ENCODE measurements around the gene OSBPL9.
A peak's percentile ranks its signal among the peaks of the same experiment; 100 is the strongest.
"Not testable (repeated sequence)": the region's sequence is repeated elsewhere in the genome, so short reads cannot be mapped to it uniquely, and the experiment has no call there.

Gene OSBPL9

DNA sequence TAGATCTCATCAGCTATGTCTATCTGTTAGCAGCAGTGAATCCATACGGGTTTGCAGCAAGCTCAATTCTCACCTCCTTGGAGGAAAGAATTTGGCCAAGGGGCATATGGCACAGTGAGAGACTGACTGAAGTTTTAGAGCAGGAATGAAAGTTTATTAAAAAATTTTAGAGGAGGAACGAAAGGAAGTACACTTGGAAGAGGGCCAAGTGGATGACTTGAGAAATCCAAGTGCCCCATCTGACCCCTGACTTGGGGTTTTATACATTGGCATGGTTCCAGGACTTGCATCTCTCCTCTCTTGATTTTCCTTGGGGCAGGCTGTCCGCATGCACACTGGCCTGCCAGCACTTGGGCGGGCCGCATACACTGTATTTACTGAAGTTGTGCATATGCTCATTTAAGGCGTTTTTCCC, 9.2 kb upstream of the OSBPL9 start:
- DNase-seq = no peak

DNA sequence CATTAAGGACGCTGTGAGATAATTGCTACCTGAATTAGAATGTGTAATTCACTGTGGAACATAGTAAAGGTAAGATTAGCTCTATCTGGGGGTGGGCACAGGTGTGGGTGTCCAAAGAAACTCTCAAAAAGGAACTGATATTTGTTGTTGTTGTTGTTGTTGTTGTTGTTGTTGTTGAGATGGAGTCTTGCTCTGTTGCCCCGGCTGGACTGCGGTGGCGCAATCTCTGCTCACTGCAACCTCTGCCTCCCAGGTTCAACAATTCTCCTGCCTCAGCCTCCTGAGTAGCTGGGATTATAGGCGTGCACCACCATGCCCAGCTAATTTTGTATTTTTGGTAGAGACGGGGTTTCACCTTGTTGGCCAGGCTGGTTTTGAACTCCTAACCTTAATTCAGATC, 6.8 kb upstream of the OSBPL9 start:
- not testable (repeated sequence) for DNase-seq

DNA sequence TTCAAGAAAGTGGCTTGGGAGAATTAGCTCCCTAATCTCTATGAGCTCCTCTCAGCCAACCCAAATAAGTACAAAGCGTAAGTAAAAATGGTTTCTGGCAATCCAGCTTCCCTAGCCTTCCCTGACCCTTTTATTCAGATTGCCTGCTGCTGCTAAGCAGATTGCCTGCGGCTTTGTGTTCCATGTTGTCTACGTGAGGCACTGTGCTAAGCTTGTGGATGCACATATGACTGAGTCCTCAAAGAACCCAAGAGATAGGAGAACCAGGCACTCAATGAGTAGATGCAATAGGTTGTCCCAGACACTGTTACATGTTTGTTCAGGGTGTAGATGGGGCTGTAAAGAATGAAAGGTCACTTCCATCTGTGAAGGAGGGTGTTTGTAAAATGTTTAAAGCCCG, 6.3 kb upstream of the OSBPL9 start:
- no peak for DNase-seq

DNA sequence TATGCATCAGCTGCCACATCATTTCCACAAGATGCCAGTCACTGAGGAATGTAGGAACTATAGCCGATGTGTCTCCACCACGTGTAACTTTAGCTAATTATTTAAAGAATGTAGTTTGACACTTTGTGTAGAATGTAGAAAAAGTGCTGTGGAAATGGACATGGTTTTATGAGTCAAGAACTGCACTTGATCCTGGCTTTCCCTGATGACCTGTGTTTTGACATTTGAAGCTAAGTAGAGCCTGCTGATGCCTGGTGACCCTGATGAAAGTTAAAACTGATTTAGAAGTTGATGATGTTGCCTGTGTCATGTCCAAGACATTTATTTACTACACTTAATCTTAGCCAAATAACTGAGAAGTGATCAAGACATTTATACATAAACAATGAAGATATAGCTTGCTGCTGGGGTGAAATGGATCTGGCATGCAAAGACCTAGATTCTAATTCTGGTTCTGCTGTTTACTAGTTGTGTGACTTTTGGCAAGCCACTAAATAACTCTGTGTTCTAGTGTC, 4.4 kb upstream of the OSBPL9 start:
- no peak for DNase-seq

DNA sequence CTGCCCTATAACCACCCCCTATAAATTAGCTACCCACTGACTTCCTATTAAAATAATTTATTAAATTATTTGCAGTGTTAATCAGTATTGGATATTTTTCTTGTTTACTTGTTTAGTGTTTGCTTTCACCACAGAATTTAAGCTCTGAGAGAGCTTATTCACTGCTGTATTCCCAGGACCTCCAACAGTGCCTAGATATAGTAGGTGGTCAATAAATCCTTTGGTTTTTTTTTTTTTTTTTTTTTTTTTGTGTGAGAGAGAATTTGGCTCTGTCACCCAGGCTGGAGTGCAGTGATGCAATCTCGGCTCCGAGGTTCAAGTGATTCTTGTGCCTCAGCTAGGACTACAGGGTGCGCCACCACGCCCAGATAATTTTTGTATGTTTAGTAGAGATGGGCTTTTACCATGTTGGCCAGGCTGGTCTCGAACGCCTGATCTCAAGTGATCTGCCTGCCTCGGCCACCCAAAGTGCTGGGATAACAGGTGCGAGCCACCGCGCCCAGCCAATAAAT, 1.1 kb upstream of the OSBPL9 start:
- DNase-seq = no peak

DNA sequence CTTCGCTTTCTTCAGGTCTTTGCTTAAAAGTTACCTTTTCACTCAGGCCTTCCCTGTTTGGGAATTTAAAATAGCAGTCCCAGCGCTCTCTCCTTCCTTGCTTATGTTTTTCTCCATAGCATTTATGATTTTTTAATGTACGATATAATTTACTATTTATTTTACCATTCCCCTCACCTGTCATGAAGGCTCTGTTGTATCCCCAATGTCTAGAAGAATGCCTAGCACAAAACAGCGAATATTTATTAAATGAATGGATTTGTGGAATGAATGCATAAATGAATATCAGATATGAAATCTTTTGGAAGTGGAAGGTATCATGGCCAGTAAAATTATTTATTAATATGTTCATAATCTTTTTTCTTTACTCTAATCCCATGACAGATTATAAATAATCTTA, 402 bp upstream of the OSBPL9 start:
- DNase-seq = no peak

DNA sequence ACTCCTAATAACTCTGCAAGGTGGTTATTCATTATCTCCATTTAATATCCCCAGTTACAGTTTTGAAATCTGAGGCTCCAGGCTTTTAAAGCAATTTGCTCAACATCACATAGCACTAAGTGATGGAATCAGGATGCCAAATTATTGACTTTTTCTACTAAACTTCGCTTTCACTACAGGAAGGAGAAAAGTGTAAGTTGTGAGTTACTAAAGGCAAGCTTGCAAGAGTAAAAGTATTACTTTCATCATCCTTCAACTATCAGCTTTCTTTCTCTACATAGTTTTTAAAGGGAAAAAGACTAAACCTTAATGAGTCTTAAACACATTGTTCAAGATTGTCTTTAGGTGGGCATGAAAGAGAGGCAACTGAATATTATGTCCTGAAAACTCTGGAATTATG, 1.8 kb downstream of the OSBPL9 start:
- DNase-seq = no peak

DNA sequence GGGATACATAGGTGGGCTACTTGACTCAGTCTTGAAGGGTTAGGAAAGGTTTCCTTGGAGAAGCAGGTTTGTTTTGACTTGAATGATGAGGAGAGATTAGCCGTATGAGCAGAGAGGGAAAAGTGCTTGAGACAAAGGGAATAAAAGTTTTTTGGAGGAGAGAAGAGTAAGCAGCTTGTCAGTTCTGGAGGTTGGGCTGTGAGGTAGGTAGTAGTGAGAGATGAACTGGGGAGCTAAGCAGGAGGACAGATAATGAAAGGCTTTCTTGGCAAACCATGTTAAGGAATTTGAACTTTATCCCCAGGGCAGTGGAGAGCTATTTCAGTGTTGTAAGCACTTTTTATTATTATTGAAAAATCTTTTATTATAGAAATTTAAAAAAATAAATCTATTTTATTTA, 3.6 kb downstream of the OSBPL9 start:
- DNase-seq = no peak

DNA sequence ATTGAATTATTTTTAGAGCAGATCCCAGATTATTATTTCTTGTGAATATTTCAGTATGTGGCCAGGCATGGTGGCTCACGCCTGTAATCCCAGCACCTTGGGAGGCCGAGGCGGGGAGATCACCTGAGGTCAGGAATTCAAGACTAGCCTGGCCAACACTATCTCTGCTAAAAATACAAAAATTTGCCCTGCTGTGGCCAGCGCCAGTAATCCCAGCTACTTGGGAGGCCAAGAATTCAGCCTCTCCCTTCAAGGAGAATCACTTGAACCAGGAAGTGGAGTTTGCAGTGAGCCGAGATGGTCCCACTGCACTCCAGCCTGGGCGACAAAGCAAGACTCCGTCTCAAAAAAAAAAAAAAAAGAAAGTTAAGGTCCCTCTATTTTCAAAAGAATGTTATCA, 4.3 kb downstream of the OSBPL9 start:
- no peak for DNase-seq

DNA sequence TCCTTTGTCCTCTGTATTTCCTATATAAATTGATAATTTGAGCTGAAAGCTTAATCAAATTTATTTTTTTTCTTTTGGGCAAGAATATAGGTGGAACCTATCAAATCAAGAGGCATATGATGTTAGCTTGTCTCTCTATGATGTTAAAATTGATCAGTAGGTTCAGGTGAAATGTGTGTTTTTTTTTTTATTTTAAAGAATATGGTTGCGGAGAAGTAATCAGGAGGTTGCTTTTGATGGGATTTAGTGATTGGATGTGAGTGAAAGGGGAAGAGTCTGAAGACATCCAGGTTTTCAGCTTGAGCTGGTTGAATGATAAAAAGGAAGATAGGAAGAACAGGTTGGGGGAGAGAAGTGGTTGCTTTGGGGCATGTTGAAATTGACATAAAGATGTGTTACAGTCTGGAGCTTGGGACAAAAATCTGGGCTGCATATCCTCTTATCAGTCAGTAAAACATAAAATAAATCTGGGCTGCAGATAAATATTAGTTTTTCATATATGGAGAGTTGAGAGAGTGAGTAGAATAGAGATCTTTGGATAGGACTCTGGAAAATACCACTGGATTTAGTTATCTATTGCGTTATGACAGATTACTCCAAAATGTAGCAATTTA, 5.1 kb downstream of the OSBPL9 start:
- no peak for DNase-seq

DNA sequence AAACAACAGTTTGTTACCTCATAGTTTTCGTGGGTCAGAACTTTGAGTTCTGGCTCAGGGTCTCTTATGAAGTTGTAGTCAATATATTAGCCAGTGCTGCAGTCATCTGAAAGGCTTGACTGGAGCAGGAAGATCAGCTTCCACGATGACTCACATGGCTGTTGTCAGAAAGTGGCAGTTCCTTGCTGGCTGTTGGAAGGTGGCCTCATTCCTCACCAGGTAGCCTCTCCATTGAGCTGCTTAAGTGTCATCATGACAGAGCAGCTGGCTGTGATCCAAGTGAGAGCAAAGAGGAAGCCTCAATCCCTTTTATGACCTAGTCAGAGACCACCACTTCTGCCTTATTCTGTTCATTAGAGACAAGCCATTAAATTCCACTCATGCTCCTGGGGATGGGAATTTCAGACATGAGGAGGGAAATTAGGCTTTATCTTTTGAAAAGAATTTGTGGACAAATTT, 5.6 kb downstream of the OSBPL9 start:
- DNase-seq = no peak

DNA sequence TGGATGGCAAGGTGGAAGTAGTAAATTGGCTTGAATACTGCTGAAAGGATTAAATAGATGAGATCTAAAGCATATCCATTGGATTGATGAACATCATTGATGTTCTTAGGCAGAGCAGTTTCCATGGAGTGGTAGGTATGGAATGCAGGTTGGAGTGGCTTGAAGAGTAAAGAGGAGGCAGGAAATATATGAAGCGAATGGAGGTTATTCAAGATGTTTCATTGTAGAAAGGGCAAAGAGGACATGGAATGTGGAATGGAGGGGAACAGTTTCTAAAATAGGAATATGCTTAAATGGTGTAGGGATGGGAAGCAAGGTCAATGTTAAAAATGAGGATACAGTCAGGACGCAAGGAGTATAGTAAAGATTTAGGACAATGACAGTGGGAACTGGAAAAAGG, 6.1 kb downstream of the OSBPL9 start:
- no peak for DNase-seq

DNA sequence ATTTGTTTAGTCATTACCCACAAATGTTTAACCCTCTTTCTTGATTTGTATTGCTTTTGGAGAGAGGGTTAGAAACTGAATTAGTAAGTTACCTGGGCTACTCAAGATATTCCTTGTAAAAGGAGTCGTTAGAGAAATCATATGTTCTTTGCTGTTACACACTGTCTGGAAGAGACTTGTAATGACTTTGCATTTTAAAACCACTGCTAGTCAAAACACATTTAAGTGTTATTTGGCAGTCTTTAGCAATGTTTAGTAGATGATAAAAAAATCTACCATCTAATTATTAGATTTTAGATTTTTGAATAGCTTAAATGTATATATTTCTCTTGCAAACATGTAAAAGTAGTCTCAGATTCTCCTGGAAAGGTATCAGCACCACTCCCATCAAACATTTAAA, 6.6 kb downstream of the OSBPL9 start:
- DNase-seq = no peak

DNA sequence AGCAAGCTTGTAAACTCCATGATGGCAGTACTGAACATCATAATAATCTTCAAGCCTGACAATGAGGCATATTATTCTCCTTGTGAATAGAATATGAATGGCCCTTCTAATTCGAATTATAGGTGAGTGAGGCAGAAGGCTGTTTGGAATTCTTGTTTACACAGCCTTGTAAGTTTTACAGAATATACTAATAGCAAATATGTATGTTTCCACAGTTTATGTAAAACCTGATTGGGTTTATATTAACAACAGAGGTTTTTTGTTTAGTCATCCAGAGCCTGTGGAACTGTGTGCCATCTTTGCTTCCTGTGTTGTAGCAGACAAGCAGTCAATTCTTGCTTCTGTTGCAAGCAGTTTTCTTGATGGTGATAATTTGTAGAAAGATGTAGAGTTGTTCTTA, 8.0 kb downstream of the OSBPL9 start:
- peak in 1 of 5 donors; percentile 3 for DNase-seq

DNA sequence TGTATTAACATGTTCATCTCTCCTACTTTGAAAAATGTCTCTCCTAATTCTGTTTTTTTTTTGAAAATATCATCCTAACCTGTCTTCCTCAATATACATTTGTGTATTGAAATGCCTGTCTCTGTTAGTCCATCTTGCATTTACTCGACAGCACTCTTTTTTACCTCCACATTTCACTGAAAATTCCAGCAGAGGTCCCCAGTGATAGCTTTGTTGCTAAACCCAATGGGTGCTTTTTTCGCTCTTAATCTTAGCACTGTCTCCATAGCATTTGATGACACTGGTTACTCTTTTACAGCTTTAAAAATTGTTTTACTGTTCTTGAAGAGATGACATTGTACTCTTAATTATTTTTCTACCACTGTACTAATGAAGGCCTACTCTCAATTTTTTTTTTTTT, 10.8 kb downstream of the OSBPL9 start:
- peak in 1 of 5 donors; percentile 8 for DNase-seq

DNA sequence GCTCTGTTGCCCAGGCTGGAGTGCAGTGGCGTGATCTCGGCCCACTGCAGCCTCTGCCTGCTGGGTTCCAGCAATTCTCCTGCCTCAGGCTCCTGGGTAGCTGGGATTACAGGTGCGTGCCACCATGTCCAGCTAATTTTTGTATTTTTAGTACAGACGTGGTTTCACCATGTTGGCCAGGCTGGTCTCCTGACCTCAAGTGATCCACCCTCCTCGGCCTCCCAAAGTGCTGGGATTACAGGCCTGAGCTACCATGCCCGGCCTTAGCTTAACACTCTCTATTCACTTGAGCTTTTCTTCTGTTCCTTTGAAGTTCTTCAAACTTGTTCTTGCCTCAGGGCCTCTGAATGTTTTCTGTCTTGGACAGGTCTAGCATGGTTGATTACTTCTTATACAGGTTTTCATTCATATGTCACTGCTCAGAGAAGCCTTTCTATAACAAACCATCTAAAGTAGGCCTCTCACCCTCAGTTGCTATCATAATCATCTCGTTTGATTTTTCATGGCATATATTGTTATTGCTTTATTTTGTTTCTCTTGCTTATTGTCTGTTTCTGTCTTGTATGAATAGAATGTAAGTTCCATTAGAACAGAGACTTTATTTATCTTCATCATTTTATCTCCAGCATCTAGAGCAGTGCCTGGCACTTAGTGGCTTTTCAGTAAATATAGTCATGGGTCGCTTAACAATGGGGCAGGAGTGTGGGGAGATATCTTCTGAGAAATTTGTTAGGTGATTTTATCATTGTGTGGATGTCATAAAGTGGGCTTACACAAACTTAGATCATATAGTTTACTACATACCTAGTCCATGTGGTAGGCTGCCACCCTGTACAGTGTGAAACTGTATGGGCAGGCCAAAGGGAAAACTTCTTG, 12.1 kb downstream of the OSBPL9 start:
- DNase-seq = no peak

DNA sequence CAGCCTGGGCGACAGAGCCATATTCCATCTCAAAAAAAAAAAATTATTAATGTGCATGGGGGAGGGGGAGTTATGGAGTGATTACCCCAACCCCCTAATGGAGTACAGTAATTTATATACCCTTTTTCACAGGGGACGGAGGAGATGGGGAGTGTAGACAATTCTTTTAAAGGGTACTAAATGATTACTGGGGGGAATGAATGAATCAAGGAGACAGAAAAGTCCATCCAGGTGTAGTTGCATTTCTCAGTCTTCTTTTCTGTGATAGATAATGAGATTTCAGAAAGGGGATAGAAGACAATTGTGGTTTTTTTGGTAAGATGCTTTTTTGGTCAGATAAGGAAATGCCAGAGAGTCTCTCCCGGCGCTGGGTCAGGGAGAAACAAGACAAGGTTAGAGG, 13.0 kb downstream of the OSBPL9 start:
- no peak for DNase-seq

DNA sequence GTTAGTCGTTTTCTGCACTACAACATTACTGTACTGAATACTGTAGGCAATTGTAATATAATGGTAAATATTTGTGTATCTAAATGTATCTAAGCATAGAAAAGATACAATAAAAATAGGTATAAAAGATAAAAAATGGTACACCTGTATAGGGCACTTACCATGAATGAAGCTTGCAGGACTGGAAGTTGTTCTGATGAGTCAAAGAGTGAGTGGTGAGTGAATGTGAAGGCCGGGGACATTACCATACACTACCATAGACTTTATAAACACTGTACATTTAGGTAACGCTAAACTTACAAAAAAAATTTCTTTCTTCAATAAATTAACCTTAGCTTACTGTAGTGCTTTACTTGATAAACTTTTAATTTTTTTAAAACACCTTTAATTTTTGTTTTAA, 13.5 kb downstream of the OSBPL9 start:
- DNase-seq = no peak

DNA sequence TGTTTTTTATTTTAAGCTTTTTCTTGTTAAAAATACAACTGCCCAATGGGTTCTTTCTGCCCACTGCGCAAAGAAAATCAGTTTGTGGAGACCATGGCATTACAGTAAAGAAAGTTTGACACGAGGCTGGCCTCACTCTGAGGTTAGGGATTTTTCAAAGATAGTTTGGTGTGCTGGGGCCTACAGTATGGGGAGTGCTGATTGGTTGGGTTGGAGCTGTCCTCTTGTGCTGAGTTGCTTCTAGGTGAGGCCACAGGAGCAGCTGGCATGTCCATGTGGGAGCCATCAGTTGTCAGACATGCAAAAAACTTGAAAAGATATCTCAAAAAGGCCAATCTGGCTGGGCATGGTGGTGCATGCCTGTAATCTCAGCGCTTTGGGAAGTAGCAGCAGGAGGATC, 14.0 kb downstream of the OSBPL9 start:
- DNase-seq = no peak

DNA sequence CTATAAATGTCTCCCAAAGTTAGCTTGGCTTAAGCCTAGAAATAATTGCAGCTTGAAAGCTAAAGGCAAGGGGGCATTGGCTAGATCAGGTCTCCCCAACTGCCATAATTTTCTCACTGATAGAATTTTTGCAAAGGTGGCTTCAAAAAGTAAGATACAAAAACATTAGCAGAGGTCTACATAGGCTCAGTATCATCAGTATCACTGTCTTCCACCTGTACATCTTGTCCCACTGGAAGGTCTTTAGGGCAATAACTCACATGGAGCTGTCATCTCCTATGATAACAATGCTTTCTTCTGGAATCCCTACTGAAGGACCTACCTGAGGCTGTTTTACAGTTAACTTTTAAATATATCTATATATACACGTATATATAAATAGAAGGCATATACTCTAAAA, 14.9 kb downstream of the OSBPL9 start:
- no peak for DNase-seq

DNA sequence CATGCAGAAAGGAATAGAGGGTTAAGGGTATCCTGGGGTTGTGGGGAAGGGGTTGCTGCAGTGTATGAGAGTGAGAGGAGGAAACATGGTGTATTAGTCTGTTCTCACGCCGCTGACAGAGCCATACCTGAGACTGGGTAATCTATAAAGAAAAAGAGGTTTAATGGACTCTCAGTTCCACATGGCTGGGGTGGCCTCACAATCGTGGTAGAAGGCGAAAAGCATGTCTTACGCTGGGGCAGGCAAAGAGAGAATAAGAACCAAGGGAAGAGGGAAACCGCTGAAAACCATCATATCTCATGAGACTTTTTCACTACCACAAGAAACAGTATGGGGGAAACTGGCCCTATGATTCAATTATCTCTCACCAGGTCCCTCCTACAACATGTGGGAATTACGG, 17.7 kb downstream of the OSBPL9 start:
- no peak for DNase-seq

DNA sequence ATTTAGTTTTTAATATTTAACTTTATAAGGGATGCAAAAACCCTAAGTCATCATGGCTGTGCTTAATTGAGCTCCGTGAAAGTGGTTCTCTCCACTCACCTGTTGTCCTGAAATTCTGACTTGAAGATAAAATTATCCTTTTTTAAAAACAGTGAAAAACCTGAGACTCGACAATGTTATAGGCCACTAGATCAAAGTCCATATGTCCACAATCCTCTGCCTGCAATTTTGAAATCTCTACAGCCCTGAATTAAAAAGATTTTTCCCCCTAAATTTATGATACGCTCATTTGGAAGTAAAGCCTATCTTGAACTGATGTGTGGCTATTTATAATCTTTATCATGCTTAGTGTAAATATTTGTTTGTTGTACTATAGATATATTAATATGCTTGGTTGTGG, 18.7 kb downstream of the OSBPL9 start:
- DNase-seq = no peak

DNA sequence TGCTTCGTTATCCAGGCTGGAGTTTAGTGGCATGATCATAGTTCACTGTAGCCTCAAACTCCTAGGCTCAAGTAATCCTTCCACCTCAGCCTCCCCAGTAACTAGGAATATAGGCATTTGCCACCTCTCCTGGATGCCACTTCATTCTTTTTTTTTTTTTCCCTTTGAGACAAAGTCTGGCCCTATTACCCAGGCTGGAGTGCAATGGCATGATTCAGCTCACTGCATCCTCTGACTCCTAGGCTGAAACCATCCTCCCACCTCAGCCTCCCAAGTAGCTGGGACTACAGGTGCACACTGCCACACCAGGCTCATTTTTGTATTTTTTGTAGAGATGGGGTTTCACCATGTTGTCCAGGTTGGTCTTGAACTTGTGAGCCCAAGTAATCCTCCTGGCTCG, 19.3 kb downstream of the OSBPL9 start:
- DNase-seq = no peak

Data from T-helper 1 cell (primary cell).